ENCODE results near the gene FOXP1. TPM values are rescaled to one million over a fixed set of nuclear protein-coding genes. Genes with fewer than 3 reads are reported as not detected.

Gene FOXP1
- total RNA-seq, 1 experiment from 2014 or later, result 75.3 TPM

GRCh38 chr3:71025516-71025915, 558.0 kb downstream of the FOXP1 start:
- no peak for DNase-seq
- Histone ChIP-seq H2BK20ac (ENCODE audit: low read depth, low read length, poor library complexity, severe bottlenecking) (no peak overlapping the region), H2BK5ac (ENCODE audit: insufficient read length, low read length) (no peak overlapping the region), H2BK120ac (ENCODE audit: low read depth, low read length, poor library complexity, severe bottlenecking) (no peak overlapping the region), H3K27me3 (ENCODE audit: insufficient read depth, low read length) (no peaks in the 10 kb centered on the region), H3K4ac (ENCODE audit: low read depth, low read length) (no peak overlapping the region), H3K4me1 (ENCODE audit: insufficient read depth, low read length) (peaks cover 7% of the 10 kb centered on the region; the same call in 1 of the 2 replicates), H2BK15ac (ENCODE audit: low read depth, low read length) (no peak overlapping the region), H3K23ac (ENCODE audit: insufficient read length, low read depth, low read length) (no peak overlapping the region), H3K23me2 (ENCODE audit: insufficient read length, low read depth, low read length, poor library complexity, severe bottlenecking) (no peaks in the 10 kb centered on the region), H4K20me1 (ENCODE audit: control insufficient read depth, insufficient read depth, insufficient read length) (no peaks in the 10 kb centered on the region), H2BK12ac (ENCODE audit: insufficient read length, low read depth, low read length) (no peak overlapping the region), H4K5ac (ENCODE audit: insufficient read length, low read depth, low read length) (no peak overlapping the region), H3K79me2 (ENCODE audit: insufficient read depth, low read length) (no peaks in the 10 kb centered on the region), H4K91ac (ENCODE audit: insufficient read length, low read depth, low read length) (no peak overlapping the region), H3T11ph (ENCODE audit: low read length) (no peak overlapping the region), H2AK5ac (ENCODE audit: insufficient read length, low read length) (no peak overlapping the region), H3K9ac (ENCODE audit: extremely low read depth, insufficient read length, low read length) (no peak overlapping the region), H4K8ac (replicated peaks; ENCODE audit: insufficient read length, low read depth, low read length) (no peak overlapping the region), H3K14ac (ENCODE audit: insufficient read depth, low read length) (no peak overlapping the region), H3K9me3 (ENCODE audit: control insufficient read depth, low read depth, low read length) (no peaks in the 10 kb centered on the region), H3K27ac (ENCODE audit: insufficient read length, low read depth, low read length) (no peak overlapping the region), H3K4me2 (ENCODE audit: insufficient read depth, insufficient read length, low read length) (no peak overlapping the region), H3K56ac (ENCODE audit: insufficient read length, low read depth, low read length) (no peak overlapping the region), H3K18ac (ENCODE audit: insufficient read length, low read depth, low read length) (no peak overlapping the region), H3K79me1 (ENCODE audit: insufficient read depth, low read depth, low read length, poor library complexity, severe bottlenecking) (no peaks in the 10 kb centered on the region), H2AFZ (ENCODE audit: low read length) (no peak overlapping the region)
- H3K9me3 Mint-ChIP-seq, result peaks cover 4 to 7% of the 10 kb centered on the region in 2 experiments; a peak in 4 of 5 replicates
- no peak overlapping the region for H3K4me3 Mint-ChIP-seq
- no CpG with 5 or more reads among the region's 1 CpG for WGBS (ENCODE audit: extremely low coverage, insufficient read length, low lambda C conversion rate)
- H3K27ac Mint-ChIP-seq, result no peak overlapping the region
- no peak for TF ChIP-seq CTCF (conservative IDR thresholded peaks at IDR 0.05)
- H3K36me3 Mint-ChIP-seq (ENCODE audit: insufficient read depth in 1 of 3, low read depth in 3 of 3), result peaks cover 9 to 12% (median 9%) of the 10 kb centered on the region in 3 experiments; a peak in 6 of 7 replicates
- no peaks in the 10 kb centered on the region for H3K27me3 Mint-ChIP-seq (ENCODE audit: low read depth)
- peaks cover 18 to 25% of the 10 kb centered on the region in 2 experiments for H3K4me1 Mint-ChIP-seq

Data from H9 (cell line).